Liver (tissue), 9 donors: ENCODE results near the gene TNFAIP6. TPM values are rescaled to one million over a fixed set of nuclear protein-coding genes. Genes with fewer than 3 reads are reported as not detected.

Source experiments
- DNase-seq: peaks from one replicate; pipeline ENCODE4 v3.0.0-alpha.2; 2017; ENCODE audit warnings: low spot score
- H3K27ac ChIP-seq, 2 donors: one replicate each; pipeline ENCODE4 v1.7.0; 2013; ENCODE audit warnings: inconsistent platforms in 2 of 2, low read length in 2 of 2, control low read depth in 1 of 2, low read depth in 1 of 2, mild to moderate bottlenecking in 1 of 2
- H3K27me3 ChIP-seq, 4 donors: one replicate each; pipeline versions ENCODE4 v1.6.1 to v1.7.0; 2013; ENCODE audit warnings: low read length in 3 of 4, inconsistent platforms in 1 of 4, mild to moderate bottlenecking in 1 of 4, moderate library complexity in 1 of 4; ENCODE audit not compliant: control insufficient read depth in 4 of 4, insufficient read depth in 4 of 4
- H3K36me3 ChIP-seq, 4 donors: one replicate each; pipeline versions ENCODE4 v1.6.1 to v1.7.0; 2013; ENCODE audit warnings: low read length in 3 of 4, mild to moderate bottlenecking in 3 of 4, low read depth in 1 of 4, moderate library complexity in 1 of 4; ENCODE audit not compliant: control insufficient read depth in 4 of 4, insufficient read depth in 3 of 4
- H3K4me1 ChIP-seq, 4 donors: one replicate each; pipeline versions ENCODE4 v1.6.1 to v1.7.0; 2013; ENCODE audit warnings: low read length in 3 of 4, mild to moderate bottlenecking in 3 of 4, moderate library complexity in 1 of 4; ENCODE audit not compliant: control insufficient read depth in 4 of 4, insufficient read depth in 4 of 4
- H3K4me3 ChIP-seq, 3 donors: one replicate each; pipeline versions ENCODE4 v1.6.1 to v1.7.0; 2013; ENCODE audit warnings: low read length in 3 of 3, control low read depth in 1 of 3, low read depth in 1 of 3, mild to moderate bottlenecking in 1 of 3
- H3K9ac ChIP-seq, 2 donors: one replicate each; pipeline ENCODE4 v1.7.0; 2013; ENCODE audit warnings: low read length in 2 of 2, mild to moderate bottlenecking in 2 of 2, moderate library complexity in 2 of 2, control low read depth in 1 of 2, low read depth in 1 of 2
- H3K9me3 ChIP-seq, 4 donors: one replicate each; pipeline versions ENCODE4 v1.6.1 to v1.7.0; 2013; ENCODE audit warnings: low read length in 3 of 4; ENCODE audit not compliant: control insufficient read depth in 4 of 4
- ATF3 ChIP-seq: IDR thresholded peaks from 2 replicates; pipeline ENCODE4 v1.6.1; 2016; ENCODE audit warnings: antibody characterized with exemption
- CTCF ChIP-seq: fragments of 150-350 bp; IDR thresholded peaks from 2 replicates; pipeline ENCODE4 v1.5.1; 2017; ENCODE audit warnings: improper control_type of control experiment, low read depth, low read length; ENCODE audit not compliant: missing input control
- EGR1 ChIP-seq, 2 donors: IDR thresholded peaks; 2 replicates each; pipeline ENCODE4 v1.6.1; 2016 to 2018; ENCODE audit warnings: antibody characterized with exemption in 2 of 2, low read depth in 2 of 2
- FOXA1 ChIP-seq: IDR thresholded peaks from 2 replicates; pipeline ENCODE4 v1.6.1; 2016; ENCODE audit warnings: antibody characterized with exemption
- FOXA2 ChIP-seq: IDR thresholded peaks from 2 replicates; pipeline ENCODE4 v1.6.1; 2016; ENCODE audit warnings: antibody characterized with exemption
- GABPA ChIP-seq, 2 donors: IDR thresholded peaks in 1 of 2; conservative IDR thresholded peaks in 1 of 2; 2 replicates each; pipeline ENCODE4 v1.6.1; 2016; ENCODE audit warnings: antibody characterized with exemption in 2 of 2, mild to moderate bottlenecking in 1 of 2, moderate library complexity in 1 of 2
- HNF4A ChIP-seq, 2 donors: conservative IDR thresholded peaks; 2 replicates each; pipeline ENCODE4 v1.6.1; 2016; ENCODE audit warnings: antibody characterized with exemption in 2 of 2, mild to moderate bottlenecking in 2 of 2
- HNF4G ChIP-seq: IDR thresholded peaks from 2 replicates; pipeline ENCODE4 v1.6.1; 2016; ENCODE audit warnings: antibody characterized with exemption
- JUND ChIP-seq, 2 donors: IDR thresholded peaks; 2 replicates each; pipeline ENCODE4 v1.6.1; 2016; ENCODE audit warnings: antibody characterized with exemption in 2 of 2
- MAX ChIP-seq: IDR thresholded peaks from 2 replicates; pipeline ENCODE4 v1.6.1; 2016; ENCODE audit warnings: antibody characterized with exemption
- NR2F2 ChIP-seq: IDR thresholded peaks from 2 replicates; pipeline ENCODE4 v1.6.1; 2016; ENCODE audit warnings: antibody characterized with exemption
- RAD21 ChIP-seq, 2 donors: IDR thresholded peaks; 2 replicates each; pipeline ENCODE4 v1.6.1; 2016; ENCODE audit warnings: antibody characterized with exemption in 2 of 2, mild to moderate bottlenecking in 2 of 2
- REST ChIP-seq: IDR thresholded peaks from 2 replicates; pipeline ENCODE4 v1.6.1; 2016; ENCODE audit warnings: antibody characterized with exemption, mild to moderate bottlenecking
- RXRA ChIP-seq, 2 donors: IDR thresholded peaks; 2 replicates each; pipeline ENCODE4 v1.6.1; 2017 to 2018; ENCODE audit warnings: antibody characterized with exemption in 2 of 2, mild to moderate bottlenecking in 1 of 2
- SP1 ChIP-seq: IDR thresholded peaks from 2 replicates; pipeline ENCODE4 v1.6.1; 2018; ENCODE audit warnings: antibody characterized with exemption, mild to moderate bottlenecking
- TAF1 ChIP-seq: conservative IDR thresholded peaks from 2 replicates; pipeline ENCODE4 v1.6.1; 2016; ENCODE audit warnings: antibody characterized with exemption, mild to moderate bottlenecking
- YY1 ChIP-seq: IDR thresholded peaks from 2 replicates; pipeline ENCODE4 v1.6.1; 2016; ENCODE audit warnings: antibody characterized with exemption, mild to moderate bottlenecking
- ZBTB33 ChIP-seq: IDR thresholded peaks from 2 replicates; pipeline ENCODE4 v1.6.1; 2016; ENCODE audit warnings: antibody characterized with exemption
- polyA plus RNA-seq, 2 donors: library from polyadenylated mRNA; stranded (reverse) in 1 of 2; unstranded in 1 of 2; fragments of 200-250 nt in 1 of 2; fragments of >200 nt in 1 of 2; fragmentation: Nextera tagmentation in 1 of 2; extraction: Ambion mirVana in 1 of 2; gene quantifications; one replicate each; pipeline versions ENCODE4 v1.2.1 to v1.2.3, GENCODE V29; 2013 to 2015
- total RNA-seq, 2 donors: library from RNA; depleted of rRNA; stranded (reverse); fragments of >200 nt; gene quantifications; one replicate each; pipeline ENCODE4 v1.2.3, GENCODE V29; 2014
- donor health status: healthy.
- donor health status: healthy.
- donor health status: healthy.
- donor health status: healthy.
- donor health status: healthy.

The TNFAIP6 gene
- total and polyA plus RNA-seq, 4 donors, result 0.17 to 0.28 (median 0.20) TPM

GRCh38 chr2:151407281-151407680 is 49.9 kb downstream of the TNFAIP6 start:
- H3K9ac ChIP-seq, result no peak overlapping the region
- DNase-seq, result no peak
- H3K4me3 ChIP-seq, result no peak overlapping the region
- H3K9me3 ChIP-seq, result no peaks in the 10 kb centered on the region
- peaks cover 0 to 7% (median 4%) of the 10 kb centered on the region in 4 donors for H3K4me1 ChIP-seq
- TF ChIP-seq FOXA2, result no peak
- no peak for TF ChIP-seq MAX
- TF ChIP-seq YY1, result no peak
- TF ChIP-seq NR2F2, result no peak
- TF ChIP-seq EGR1 (IDR thresholded peaks at IDR 0.05; ENCODE audit: low read depth in 2 of 2), result no peak
- TF ChIP-seq REST, result no peak
- TF ChIP-seq FOXA1, result no peak
- no peak for TF ChIP-seq SP1
- no peak for TF ChIP-seq CTCF
- no peak for TF ChIP-seq RAD21 (IDR thresholded peaks at IDR 0.05)
- TF ChIP-seq TAF1, result no peak
- TF ChIP-seq ATF3, result no peak
- TF ChIP-seq HNF4G, result no peak
- TF ChIP-seq ZBTB33, result no peak
- TF ChIP-seq RXRA (IDR thresholded peaks at IDR 0.05), result no peak
- TF ChIP-seq JUND (IDR thresholded peaks at IDR 0.05), result no peak
- TF ChIP-seq HNF4A (conservative IDR thresholded peaks at IDR 0.05), result no peak
- no peak for TF ChIP-seq GABPA (IDR thresholded peaks at IDR 0.05 in 1 of 2, conservative IDR thresholded peaks at IDR 0.05 in 1 of 2)
- H3K36me3 ChIP-seq, result no peaks in the 10 kb centered on the region
- no peaks in the 10 kb centered on the region for H3K27me3 ChIP-seq
- no peak overlapping the region for H3K27ac ChIP-seq
